Esophagus (tissue), 2 donors: ENCODE data around the gene UMAD1. TPM values are rescaled to one million over a fixed set of nuclear protein-coding genes. Genes with fewer than 3 reads are reported as not detected.
A peak's percentile ranks its signal among the peaks of the same experiment; 100 is the strongest.

Experiments used
- H3K27ac ChIP-seq, 2 donors: one replicate each; pipeline ENCODE4 v1.5.1; 2013; ENCODE audit warnings: low read depth in 2 of 2, mild to moderate bottlenecking in 2 of 2, inconsistent platforms in 1 of 2, low read length in 1 of 2, moderate library complexity in 1 of 2
- H3K27me3 ChIP-seq, 2 donors: one replicate each; pipeline ENCODE4 v1.6.1; 2013; ENCODE audit warnings: low read length in 2 of 2, control low read depth in 1 of 2, mild to moderate bottlenecking in 1 of 2; ENCODE audit not compliant: insufficient read depth in 2 of 2, control insufficient read depth in 1 of 2
- H3K36me3 ChIP-seq, 2 donors: one replicate each; pipeline ENCODE4 v1.6.1; 2013; ENCODE audit warnings: low read length in 1 of 2; ENCODE audit not compliant: control insufficient read depth in 2 of 2, insufficient read depth in 2 of 2
- H3K4me1 ChIP-seq, 2 donors: one replicate each; pipeline ENCODE4 v1.6.1; 2013; ENCODE audit warnings: low read length in 1 of 2; ENCODE audit not compliant: control insufficient read depth in 2 of 2, insufficient read depth in 2 of 2
- H3K4me3 ChIP-seq, 2 donors: one replicate each; pipeline ENCODE4 v1.5.1; 2013; ENCODE audit warnings: low read length in 2 of 2, mild to moderate bottlenecking in 2 of 2, low read depth in 1 of 2, moderate library complexity in 1 of 2
- H3K9me3 ChIP-seq, 2 donors: one replicate each; pipeline ENCODE4 v1.6.1; 2013; ENCODE audit warnings: mild to moderate bottlenecking in 2 of 2, low read depth in 1 of 2, low read length in 1 of 2, moderate library complexity in 1 of 2; ENCODE audit not compliant: control insufficient read depth in 2 of 2, insufficient read depth in 1 of 2
- WGBS, 2 donors: extraction: QIAGEN DNeasy Blood & Tissue Kit; methylation state at CpG; one replicate each; pipeline ENCODE4 v1.1.7; 2013; 5-methylcytosine and 5-hydroxymethylcytosine counted together
- polyA plus RNA-seq, 2 donors: library from polyadenylated mRNA; stranded (reverse); fragments of 200-250 nt; gene quantifications; one replicate each; pipeline ENCODE4 v1.2.3, GENCODE V29; 2013
- donor health status: healthy with polysubstance abuse.
- donor health status: Bipolar disorder and iron deficiency.

The UMAD1 gene
- polyA plus RNA-seq, 2 donors: 1.8 to 4.9 TPM

- WGBS, 2 donors: 58 to 86% methylated on average over 4 of the region's 4 CpGs
- H3K27ac ChIP-seq: no peak overlapping the region
- H3K9me3 ChIP-seq: no peaks in the 10 kb centered on the region
- no peaks in the 10 kb centered on the region for H3K27me3 ChIP-seq
- peaks cover 0 to under 1% of the 10 kb centered on the region in 2 donors for H3K4me1 ChIP-seq
- no peak overlapping the region for H3K4me3 ChIP-seq
- H3K36me3 ChIP-seq: no peaks in the 10 kb centered on the region
Observed at GRCh38 chr7:7746458-7746857, 105.9 kb downstream of the UMAD1 start.

- H3K36me3 ChIP-seq: no peaks in the 10 kb centered on the region
- no peak overlapping the region for H3K27ac ChIP-seq
- no peak overlapping the region for H3K4me3 ChIP-seq
- H3K9me3 ChIP-seq: no peaks in the 10 kb centered on the region
- 73 to 89% methylated on average over 2 of the region's 2 CpGs for WGBS, 2 donors
- peaks cover 0 to 2% of the 10 kb centered on the region in 2 donors for H3K4me1 ChIP-seq
- H3K27me3 ChIP-seq: no peaks in the 10 kb centered on the region
Observed at GRCh38 chr7:7750571-7751242, 110.2 kb downstream of the UMAD1 start.

GRCh38 chr7:7751243-7752092, 110.9 kb downstream of the UMAD1 start:
- H3K27ac ChIP-seq: no peak overlapping the region

GRCh38 chr7:7756577-7756976, 116.0 kb downstream of the UMAD1 start:
- Histone ChIP-seq H3K4me3 (no peak overlapping the region), H3K27me3 (no peaks in the 10 kb centered on the region), H3K9me3 (no peaks in the 10 kb centered on the region), H3K4me1 (no peaks in the 10 kb centered on the region), H3K36me3 (no peaks in the 10 kb centered on the region), H3K27ac (no peak overlapping the region)
- 92% methylated on average over 3 of the region's 3 CpGs for WGBS, 2 donors

More at GRCh38 chr7:7751243-7752092, 110.9 kb downstream of the UMAD1 start:
- H3K4me3 ChIP-seq: no peak overlapping the region
- 70 to 93% methylated on average over 3 of the region's 3 CpGs for WGBS, 2 donors
- H3K4me1 ChIP-seq: peaks cover 0 to 2% of the 10 kb centered on the region in 2 donors
- no peaks in the 10 kb centered on the region for H3K36me3 ChIP-seq
- no peaks in the 10 kb centered on the region for H3K9me3 ChIP-seq
- H3K27me3 ChIP-seq: no peaks in the 10 kb centered on the region

GRCh38 chr7:7757576-7757975, 117.0 kb downstream of the UMAD1 start:
- Histone ChIP-seq H3K27ac (no peak overlapping the region), H3K9me3 (no peaks in the 10 kb centered on the region), H3K27me3 (no peaks in the 10 kb centered on the region), H3K36me3 (no peaks in the 10 kb centered on the region), H3K4me3 (no peak overlapping the region), H3K4me1 (no peaks in the 10 kb centered on the region)
- WGBS, 2 donors: 80 to 82% methylated on average over 4 of the region's 4 CpGs

GRCh38 chr7:7761340-7761973, 120.9 kb downstream of the UMAD1 start:
- Histone ChIP-seq H3K36me3 (no peaks in the 10 kb centered on the region), H3K4me1 (no peaks in the 10 kb centered on the region), H3K4me3 (peak overlapping the region in 1 of 2 donors; percentile 55), H3K27me3 (no peaks in the 10 kb centered on the region), H3K27ac (peak overlapping the region in 1 of 2 donors; percentile 73), H3K9me3 (no peaks in the 10 kb centered on the region)
- 23 to 27% methylated on average over 5 of the region's 5 CpGs for WGBS, 2 donors

- H3K4me1 ChIP-seq: no peaks in the 10 kb centered on the region
- peak overlapping the region; percentile 34 to 55 for H3K4me3 ChIP-seq
- H3K9me3 ChIP-seq: no peaks in the 10 kb centered on the region
- 8 to 10% methylated on average over 9 of the region's 9 CpGs for WGBS, 2 donors
- peak overlapping the region; percentile 73 to 74 for H3K27ac ChIP-seq
- H3K36me3 ChIP-seq: no peaks in the 10 kb centered on the region
- no peaks in the 10 kb centered on the region for H3K27me3 ChIP-seq
Observed at GRCh38 chr7:7761974-7762779, 121.6 kb downstream of the UMAD1 start.

GRCh38 chr7:7764520-7765396, 124.2 kb downstream of the UMAD1 start:
- H3K9me3 ChIP-seq: no peaks in the 10 kb centered on the region
- H3K27me3 ChIP-seq: no peaks in the 10 kb centered on the region
- H3K4me1 ChIP-seq: no peaks in the 10 kb centered on the region
- no peaks in the 10 kb centered on the region for H3K36me3 ChIP-seq
- WGBS, 2 donors: 73 to 74% methylated on average over 3 of the region's 3 CpGs
- no peak overlapping the region for H3K4me3 ChIP-seq
- H3K27ac ChIP-seq: no peak overlapping the region
